IMR-90 (cell line): Measurements from ENCODE around the gene PCYT1B. TPM values are rescaled to one million over a fixed set of nuclear protein-coding genes. Genes with fewer than 3 reads are reported as not detected.

ENCODE experiments used
- ATAC-seq: fragments of 200-7000 bp; cut with Tn5 transposase; 2 replicates; pipeline ENCODE4 v1.9.1; 2020; ENCODE audit warnings: low read depth, mild to moderate bottlenecking, moderate library complexity
- BruUV-seq: library from RNA; stranded (reverse); fragments of 400-500 nt; replicated peaks from 2 replicates; lab custom pipeline; 2021; lab: Mats Ljungman, UMichigan
- CTCF ChIA-PET: fragments of 300-600 bp; formaldehyde crosslinking; extraction: SDS; loops from one replicate; lab custom pipeline; 2021; ENCODE audit warnings: antibody characterized with exemption; lab: Yijun Ruan, JAX
- POLR2A ChIA-PET: fragments of 300-600 bp; sonication (Branson Sonifier 250); formaldehyde crosslinking; loops from one replicate; lab custom pipeline; 2022; ENCODE audit warnings: antibody characterized with exemption; ENCODE audit not compliant: unreplicated experiment; lab: Charles Lee
- DNase-seq: peaks from one replicate; pipeline ENCODE4 v3.0.0; 2013
- H2AFZ ChIP-seq: replicated peaks from 2 replicates; pipeline ENCODE3; 2013; ENCODE audit warnings: low read length, mild to moderate bottlenecking; ENCODE audit not compliant: poor library complexity
- H2AK5ac ChIP-seq: 2 replicates; pipeline ENCODE4 v1.6.1; 2013; ENCODE audit warnings: low read depth, low read length, inconsistent platforms
- H2AK9ac ChIP-seq: replicated peaks from 2 replicates; pipeline ENCODE3; 2013; ENCODE audit warnings: mild to moderate bottlenecking, low read depth, low read length, moderate library complexity; ENCODE audit not compliant: poor library complexity
- H2BK120ac ChIP-seq: 2 replicates; pipeline ENCODE4 v1.6.1; 2013; ENCODE audit warnings: low read depth, low read length, inconsistent platforms
- H2BK15ac ChIP-seq: 3 replicates; pipeline ENCODE4 v1.6.1; 2013; ENCODE audit warnings: low read depth, low read length, inconsistent platforms
- H2BK20ac ChIP-seq: 2 replicates; pipeline ENCODE4 v1.6.1; 2013; ENCODE audit warnings: low read depth, mild to moderate bottlenecking, inconsistent platforms, low read length, moderate library complexity
- H2BK5ac ChIP-seq: 2 replicates; pipeline ENCODE4 v1.6.1; 2013; ENCODE audit warnings: mild to moderate bottlenecking, low read depth, low read length, inconsistent platforms; ENCODE audit not compliant: poor library complexity, severe bottlenecking
- H3K14ac ChIP-seq: replicated peaks from 2 replicates; pipeline ENCODE4 v1.6.1; 2013; ENCODE audit warnings: low read depth, low read length, inconsistent platforms
- H3K18ac ChIP-seq: 2 replicates; pipeline ENCODE4 v1.6.1; 2013; ENCODE audit warnings: low read depth, low read length, control low read depth
- H3K23ac ChIP-seq: 2 replicates; pipeline ENCODE4 v1.6.1; 2013; ENCODE audit warnings: low read depth, low read length, inconsistent platforms
- H3K27ac ChIP-seq: 2 replicates; pipeline ENCODE4 v1.5.1; 2013; ENCODE audit warnings: mild to moderate bottlenecking, control low read depth, low read length; ENCODE audit not compliant: insufficient read depth
- H3K27me3 ChIP-seq: 2 replicates; pipeline ENCODE4 v1.6.1; 2013; ENCODE audit warnings: low read length; ENCODE audit not compliant: control insufficient read depth, insufficient read depth
- H3K36me3 ChIP-seq: 2 replicates; pipeline ENCODE4 v1.6.1; 2013; ENCODE audit warnings: low read length, mixed read lengths; ENCODE audit not compliant: control insufficient read depth, insufficient read depth
- H3K4ac ChIP-seq: 2 replicates; pipeline ENCODE4 v1.6.1; 2013; ENCODE audit warnings: low read depth, low read length, inconsistent platforms
- H3K4me1 ChIP-seq: 2 replicates; pipeline ENCODE4 v1.6.1; 2013; ENCODE audit warnings: low read length, mixed read lengths; ENCODE audit not compliant: control insufficient read depth, insufficient read depth
- H3K4me2 ChIP-seq: 2 replicates; pipeline ENCODE4 v1.6.1; 2013; ENCODE audit warnings: low read depth, mild to moderate bottlenecking, control low read depth, low read length, moderate library complexity
- H3K4me3 ChIP-seq: 2 replicates; pipeline ENCODE4 v1.5.1; 2013; ENCODE audit warnings: low read depth, mild to moderate bottlenecking, control low read depth, low read length, moderate library complexity; ENCODE audit not compliant: insufficient read depth
- H3K56ac ChIP-seq: 2 replicates; pipeline ENCODE4 v1.6.1; 2013; ENCODE audit warnings: low read length, inconsistent platforms; ENCODE audit not compliant: insufficient read depth; ENCODE audit errors: extremely low read depth
- H3K79me1 ChIP-seq, 2 experiments: 2 replicates each; pipeline ENCODE4 v1.6.1; 2013; ENCODE audit warnings: low read length in 2 of 2, inconsistent platforms in 1 of 2, low read depth in 1 of 2
- H3K9ac ChIP-seq: 2 replicates; pipeline ENCODE4 v1.6.1; 2013; ENCODE audit warnings: low read depth, low read length, control low read depth
- H3K9me1 ChIP-seq: 2 replicates; pipeline ENCODE4 v1.6.1; 2013; ENCODE audit warnings: low read length, inconsistent platforms; ENCODE audit not compliant: insufficient read depth
- H3K9me3 ChIP-seq: 2 replicates; pipeline ENCODE4 v1.6.1; 2013; ENCODE audit warnings: low read length; ENCODE audit not compliant: control insufficient read depth, insufficient read depth
- H4K20me1 ChIP-seq: 2 replicates; pipeline ENCODE4 v1.6.1; 2013; ENCODE audit warnings: low read length, inconsistent platforms; ENCODE audit not compliant: insufficient read depth
- H4K5ac ChIP-seq: 2 replicates; pipeline ENCODE4 v1.6.1; 2013; ENCODE audit warnings: mild to moderate bottlenecking, low read depth, low read length, control low read depth
- H4K8ac ChIP-seq, 2 experiments: 2 replicates each; pipeline ENCODE4 v1.6.1; 2013; ENCODE audit warnings: low read depth in 2 of 2, low read length in 2 of 2, control low read depth in 1 of 2, inconsistent platforms in 1 of 2
- H4K91ac ChIP-seq: 2 replicates; pipeline ENCODE4 v1.6.1; 2013; ENCODE audit warnings: low read depth, low read length, inconsistent platforms; ENCODE audit not compliant: insufficient read depth
- BHLHE40 ChIP-seq: fragments of 150-350 bp; IDR thresholded peaks from 2 replicates; pipeline ENCODE4 v1.6.1; 2016; ENCODE audit warnings: mild to moderate bottlenecking, low read depth, low read length
- CEBPB ChIP-seq: IDR thresholded peaks from 2 replicates; pipeline ENCODE4 v1.6.1; 2012; ENCODE audit warnings: low read depth, low read length, improper control_type of control experiment
- CHD1 ChIP-seq: IDR thresholded peaks from 2 replicates; pipeline ENCODE4 v1.6.1; 2012; ENCODE audit warnings: low read depth, low read length, improper control_type of control experiment
- CTCF ChIP-seq: conservative IDR thresholded peaks from 2 replicates; pipeline ENCODE4 v1.5.1; 2012; ENCODE audit warnings: mild to moderate bottlenecking, low read depth, low read length, improper control_type of control experiment
- ELK1 ChIP-seq: fragments of 150-350 bp; IDR thresholded peaks from 2 replicates; pipeline ENCODE4 v1.6.1; 2016; ENCODE audit warnings: low read depth, mild to moderate bottlenecking, low read length, moderate library complexity, borderline replicate concordance
- FOS ChIP-seq: fragments of 150-350 bp; IDR thresholded peaks from 2 replicates; pipeline ENCODE4 v1.6.1; 2016; ENCODE audit warnings: low read depth, low read length
- MAFK ChIP-seq: IDR thresholded peaks from 2 replicates; pipeline ENCODE4 v1.6.1; 2012; ENCODE audit warnings: low read depth, low read length, improper control_type of control experiment
- MAZ ChIP-seq: IDR thresholded peaks from 2 replicates; pipeline ENCODE4 v1.6.1; 2012; ENCODE audit warnings: low read depth, mild to moderate bottlenecking, low read length, improper control_type of control experiment, moderate library complexity, borderline replicate concordance
- MXI1 ChIP-seq: IDR thresholded peaks from 2 replicates; pipeline ENCODE4 v1.6.1; 2012; ENCODE audit warnings: low read depth, mild to moderate bottlenecking, low read length, moderate library complexity, borderline replicate concordance
- NFE2L2 ChIP-seq: fragments of 150-350 bp; IDR thresholded peaks from 2 replicates; pipeline ENCODE4 v1.6.1; 2016; ENCODE audit warnings: low read depth, mild to moderate bottlenecking, low read length
- POLR2A ChIP-seq: IDR thresholded peaks from 2 replicates; pipeline ENCODE4 v1.6.1; 2012; ENCODE audit warnings: mild to moderate bottlenecking, low read depth, low read length
- RAD21 ChIP-seq: IDR thresholded peaks from 2 replicates; pipeline ENCODE4 v1.6.1; 2012; ENCODE audit warnings: low read length, improper control_type of control experiment
- RCOR1 ChIP-seq: IDR thresholded peaks from 2 replicates; pipeline ENCODE4 v1.6.1; 2012; ENCODE audit warnings: mild to moderate bottlenecking, low read length, improper control_type of control experiment; ENCODE audit not compliant: insufficient replicate concordance
- RFX5 ChIP-seq: IDR thresholded peaks from 2 replicates; pipeline ENCODE4 v1.8.0; 2012; ENCODE audit warnings: low read depth, mild to moderate bottlenecking, low read length, moderate library complexity
- SMC3 ChIP-seq: fragments of 150-350 bp; IDR thresholded peaks from 2 replicates; pipeline ENCODE4 v1.6.1; 2016; ENCODE audit warnings: low read depth, mild to moderate bottlenecking, antibody characterized with exemption, low read length, moderate library complexity
- USF2 ChIP-seq: fragments of 150-350 bp; IDR thresholded peaks from 2 replicates; pipeline ENCODE4 v1.6.1; 2017; ENCODE audit warnings: mild to moderate bottlenecking, antibody characterized with exemption, low read length, low read depth
- WGBS, 2 experiments: methylation state at CpG; one replicate each; pipeline versions ENCODE4 v1.1.5 to v1.1.7; 2013; ENCODE audit warnings: missing lambda C conversion rate in 2 of 2; ENCODE audit not compliant: insufficient read length in 1 of 2; ENCODE audit errors: extremely low coverage in 2 of 2; 5-methylcytosine and 5-hydroxymethylcytosine counted together
- dilution Hi-C: fragments of 300-500 bp; cut with HindIII; formaldehyde crosslinking; loops from one replicate; pipeline ENCODE4 v1.14.3; 2018; ENCODE audit warnings: low sequenced_read_pairs; ENCODE audit not compliant: unreplicated experiment
- in situ Hi-C: fragments of 300-500 bp; cut with MboI; formaldehyde crosslinking; loops from 3 replicates; pipeline ENCODE4 v1.14.3; 2019; ENCODE audit warnings: low sequenced_read_pairs, inconsistent platforms, mixed read lengths
- intact Hi-C: fragments of 100-400 bp; cut with micrococcal nuclease; formaldehyde crosslinking; loops from 2 replicates; pipeline ENCODE4 v1.10.0; 2022
- polyA plus RNA-seq, 3 experiments: library from polyadenylated mRNA; depleted of rRNA; stranded (reverse); fragments of >200 nt; gene quantifications; 2 replicates each; pipeline ENCODE4 v1.2.3, GENCODE V29; 2012; ENCODE audit warnings: low replicate concordance in 1 of 3
- total RNA-seq: library from RNA; depleted of rRNA; stranded (reverse); fragments of >200 nt; gene quantifications from 2 replicates; pipeline ENCODE4 v1.2.3, GENCODE V29; 2012

The PCYT1B gene
- total and polyA plus RNA-seq, 2 of the 4 experiments (the other 2 are of a cell fraction): under 0.01 to 0.09 TPM

- peaks cover 4% of the 10 kb centered on the region; the same call in 1 of the 2 replicates for H3K27me3 ChIP-seq
- CTCF ChIA-PET: no interaction called here
- H4K5ac ChIP-seq: no peak overlapping the region
- no peak overlapping the region for H2AFZ ChIP-seq
- H2AK5ac ChIP-seq: no peak overlapping the region
- H4K20me1 ChIP-seq: no peaks in the 10 kb centered on the region
- H3K56ac ChIP-seq: no peak overlapping the region
- H3K4me2 ChIP-seq: no peak overlapping the region
- H3K9me3 ChIP-seq: no peaks in the 10 kb centered on the region
- no peaks in the 10 kb centered on the region for H3K79me1 ChIP-seq
- dilution Hi-C loops: no loop called here
- BruUV-seq: no TSS peak
- no peak overlapping the region for H3K27ac ChIP-seq
- intact Hi-C loops: no loop called here
- H3K4ac ChIP-seq: no peak overlapping the region
- no peak overlapping the region for H3K14ac ChIP-seq
- POLR2A ChIA-PET: no interaction called here
- TF ChIP-seq USF2: no peak
- TF ChIP-seq MAFK: no peak
- TF ChIP-seq CTCF: no peak
- TF ChIP-seq POLR2A: no peak
- TF ChIP-seq BHLHE40: no peak
- no peak for TF ChIP-seq NFE2L2
- no peak for TF ChIP-seq CEBPB
- TF ChIP-seq CHD1: no peak
- TF ChIP-seq RAD21: no peak
- TF ChIP-seq ELK1: no peak
- TF ChIP-seq MXI1: no peak
- TF ChIP-seq RCOR1: no peak
- TF ChIP-seq FOS: no peak
- TF ChIP-seq MAZ: no peak
- no peak for TF ChIP-seq RFX5
- TF ChIP-seq SMC3: no peak
- H3K36me3 ChIP-seq: no peaks in the 10 kb centered on the region
- WGBS, 2 experiments: no CpG with 5 or more reads among the region's 1 CpG
- H3K4me1 ChIP-seq: no peaks in the 10 kb centered on the region
- H4K91ac ChIP-seq: no peak overlapping the region
- ATAC-seq (no peak), DNase-seq (no peak)
- H3K18ac ChIP-seq: no peak overlapping the region
- H3K9me1 ChIP-seq: no peaks in the 10 kb centered on the region
- in situ Hi-C loops: no loop called here
- no peak overlapping the region for H2BK20ac ChIP-seq
- no peak overlapping the region for H2BK5ac ChIP-seq
- no peak overlapping the region for H3K4me3 ChIP-seq
- H3K9ac ChIP-seq: no peak overlapping the region
- no peak overlapping the region for H2BK120ac ChIP-seq
- H2BK15ac ChIP-seq: no peak overlapping the region
- H2AK9ac ChIP-seq: no peak overlapping the region
- H4K8ac ChIP-seq: no peak overlapping the region
- no peak overlapping the region for H3K23ac ChIP-seq
Measured at GRCh38 chrX:24575496-24575895, 71.7 kb downstream of the PCYT1B start.
